Coronary artery (tissue), 2 donors: ENCODE data around the gene FBRSL1.
A peak's percentile ranks its signal among the peaks of the same experiment; 100 is the strongest.
"Not testable (repeated sequence)": the region's sequence is repeated elsewhere in the genome, so short reads cannot be mapped to it uniquely, and the experiment has no call there.

ENCODE experiments used
- DNase-seq: peaks from one replicate; pipeline ENCODE4 v3.0.0-alpha.2; 2017; ENCODE audit warnings: low spot score
- H3K27ac ChIP-seq, 2 donors: fragments of 200-600 bp; sonication (generic); one replicate each; pipeline ENCODE4 v1.5.1; 2016 to 2019
- H3K4me3 ChIP-seq: fragments of 200-600 bp; sonication (generic); 2 replicates; pipeline ENCODE4 v1.5.1; 2016; ENCODE audit warnings: mild to moderate bottlenecking, moderate library complexity
- CTCF ChIP-seq: fragments of 200-600 bp; sonication (generic); IDR thresholded peaks from one replicate; pipeline ENCODE4 v1.5.1; 2019; ENCODE audit warnings: antibody characterized with exemption

FBRSL1 gene

DNA sequence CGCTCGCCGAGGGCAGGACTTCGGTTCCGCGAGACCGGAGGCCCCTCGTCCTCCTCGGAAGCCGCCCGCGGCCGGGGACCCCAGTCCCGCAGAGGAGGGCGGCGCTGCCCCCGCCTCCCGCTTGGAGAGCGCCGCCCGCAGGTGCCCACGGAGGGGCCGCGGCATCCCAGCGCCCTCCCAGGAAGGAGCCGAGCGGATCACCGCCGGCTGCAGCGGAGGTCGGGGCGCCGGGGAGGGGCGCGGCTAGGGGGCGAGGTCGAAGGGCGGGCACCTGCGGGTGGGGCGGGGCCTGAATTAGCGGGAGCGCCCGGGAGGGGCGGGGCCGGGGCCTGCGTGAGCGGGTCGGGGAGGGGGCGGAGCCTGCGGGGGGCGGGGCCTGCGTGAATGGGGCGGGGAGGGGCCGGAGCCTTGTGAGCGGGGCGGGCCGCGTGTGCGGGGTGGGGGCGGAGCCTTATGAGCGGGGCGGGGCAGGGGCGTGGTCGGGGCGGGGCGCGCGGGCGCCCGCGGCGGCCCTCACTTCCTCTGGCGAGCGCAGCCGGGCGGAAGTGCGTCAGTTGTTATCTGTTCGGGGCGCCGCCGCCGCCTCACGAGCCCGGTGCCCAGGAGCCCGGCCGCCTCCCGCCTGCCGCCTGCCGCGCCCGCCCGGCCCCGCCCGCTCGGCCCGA lies at the start of gene FBRSL1:
Gene FBRSL1, plus strand, starts transcription at position 550 of the 665 bp plus-strand sequence.
- H3K27ac ChIP-seq: peak within 1 kb of the TSS; percentile 70 to 85
- DNase-seq: peak; percentile 91
- H3K4me3 ChIP-seq: peak within 1 kb of the TSS; percentile 90
- TF ChIP-seq CTCF: no peak

GRCh38 chr12:132440420-132440819 lies 49.5 kb upstream of the FBRSL1 start:
- H3K4me3 ChIP-seq, DNase-seq, H3K27ac ChIP-seq: not testable (repeated sequence)

DNA sequence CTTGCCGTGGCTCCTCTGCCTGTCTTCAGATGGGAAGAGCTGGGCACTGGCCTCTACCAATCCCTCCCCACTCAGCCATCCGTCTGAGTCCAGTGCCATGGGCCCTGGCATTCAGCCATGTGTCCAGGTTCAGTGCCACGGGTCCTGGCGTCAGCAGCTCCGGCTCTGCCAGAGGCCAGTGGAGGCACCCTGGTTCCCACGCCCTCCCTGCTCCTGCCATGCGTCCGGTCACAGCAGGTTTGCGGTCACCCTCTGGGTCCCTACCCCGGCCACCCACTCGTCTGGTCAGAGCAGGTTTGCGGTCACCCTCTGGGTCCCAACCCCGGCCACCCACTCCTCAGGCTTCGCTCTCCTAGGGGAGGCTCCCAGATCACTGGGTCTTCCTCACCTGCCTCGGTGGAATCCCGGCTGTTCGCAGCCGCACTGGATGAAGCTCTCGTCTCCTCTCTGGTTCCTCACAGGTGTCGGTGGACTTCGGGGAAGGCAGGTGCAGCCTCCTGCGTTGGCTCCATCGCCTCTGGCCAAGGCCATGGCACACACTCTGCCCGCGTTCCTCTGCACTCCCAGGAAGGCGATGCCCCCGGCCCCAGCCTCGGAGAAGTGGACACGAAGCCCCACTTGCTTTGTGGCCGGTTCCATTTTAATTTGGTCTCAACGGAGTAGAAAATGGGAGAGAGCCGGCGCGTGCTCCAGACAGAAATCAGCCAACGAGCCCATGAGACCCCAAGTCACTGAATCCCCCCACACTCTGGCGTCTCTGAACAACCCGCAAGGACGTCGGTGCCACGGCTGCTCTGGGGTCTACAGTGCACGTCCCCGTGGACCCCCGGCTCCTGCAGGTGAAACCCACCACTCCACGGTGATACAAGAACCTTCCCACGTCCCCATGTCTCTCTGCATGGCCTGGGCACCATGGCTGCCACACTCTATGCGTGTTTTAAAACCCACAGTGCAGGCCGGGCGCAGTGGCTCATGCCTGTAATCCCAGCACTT lies 47.8 kb upstream of the FBRSL1 start:
- no peak for TF ChIP-seq CTCF
- no peak for DNase-seq
- Histone ChIP-seq H3K4me3 (no peak overlapping the region), H3K27ac (no peak overlapping the region)

- no peak for DNase-seq
Observed at GRCh38 chr12:132443091-132443490, 46.9 kb upstream of the FBRSL1 start.

DNA sequence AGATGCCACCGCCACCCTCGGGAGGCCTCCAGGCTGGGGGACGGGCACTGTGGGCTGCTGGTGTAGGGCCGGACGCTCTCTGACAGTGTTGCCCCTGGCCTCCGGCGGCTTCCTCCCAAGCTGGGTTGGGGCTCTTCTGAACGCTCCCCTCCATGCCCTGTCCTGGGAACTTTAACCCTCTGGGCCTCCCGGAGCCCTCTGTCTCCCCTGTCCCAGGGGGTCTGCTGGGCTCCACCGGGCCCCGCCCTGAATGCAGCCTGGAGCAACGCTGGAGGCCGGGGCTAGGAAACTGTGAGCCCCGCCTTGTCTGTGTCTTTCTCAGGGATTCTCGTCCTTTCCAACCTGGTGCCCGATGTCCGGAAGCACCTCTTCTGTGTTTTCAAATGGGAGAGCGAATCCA lies 45.7 kb upstream of the FBRSL1 start:
- Histone ChIP-seq H3K27ac (no peak overlapping the region), H3K4me3 (no peak overlapping the region)
- TF ChIP-seq CTCF: no peak
- DNase-seq: no peak

More at GRCh38 chr12:132443091-132443490, 46.9 kb upstream of the FBRSL1 start:
- Histone ChIP-seq H3K4me3 (no peak overlapping the region), H3K27ac (no peak overlapping the region)
- TF ChIP-seq CTCF: no peak

GRCh38 chr12:132444957-132445883 lies 44.7 kb upstream of the FBRSL1 start:
- Histone ChIP-seq H3K27ac (peak overlapping the region in 1 of 2 donors; percentile 48), H3K4me3 (peak overlapping the region; percentile 57)
- no peak for TF ChIP-seq CTCF
- no peak for DNase-seq
